Endothelial cell of umbilical vein (primary cell): ENCODE results near the gene SCARF2. TPM values are rescaled to one million over a fixed set of nuclear protein-coding genes. Genes with fewer than 3 reads are reported as not detected.

Experiments
- BruUV-seq: library from RNA; stranded (reverse); fragments of 400-500 nt; replicated peaks from 2 replicates; lab custom pipeline; 2021; lab: Mats Ljungman, UMichigan
- CTCF ChIA-PET: fragments of 300-600, 350-600 bp; sonication (Branson Sonifier 250); formaldehyde crosslinking; loops from one replicate; lab custom pipeline; 2021; ENCODE audit warnings: antibody characterized with exemption, inconsistent platforms; lab: Charles Lee
- POLR2A ChIA-PET: fragments of 300-600, 350-600 bp; sonication (Branson Sonifier 250); formaldehyde crosslinking; loops from one replicate; lab custom pipeline; 2021; ENCODE audit warnings: antibody characterized with exemption, inconsistent platforms; lab: Charles Lee
- DNase-seq: peaks from one replicate; pipeline ENCODE4 v3.0.0-alpha.2; 2011; ENCODE audit warnings: low read depth, low spot score
- FAIRE-seq: peaks from 2 replicates; lab custom pipeline; 2011; peaks lifted over from hg19 to GRCh38; lab: Jason Lieb, UNC
- H2AFZ ChIP-seq: 2 replicates; pipeline ENCODE4 v1.6.0; 2012; ENCODE audit warnings: low read depth, low read length, control low read depth, inconsistent platforms
- H3K27ac ChIP-seq: 2 replicates; pipeline ENCODE4 v1.5.1; 2011; ENCODE audit warnings: low read depth, mild to moderate bottlenecking, control low read depth, low read length, moderate library complexity; ENCODE audit not compliant: insufficient read depth
- H3K27me3 ChIP-seq, 2 experiments: 2 replicates each; pipeline versions ENCODE4 v1.6.0 to v1.6.1; 2011; ENCODE audit warnings: low read length in 2 of 2, mixed read lengths in 1 of 2; ENCODE audit not compliant: control insufficient read depth in 2 of 2, insufficient read depth in 2 of 2
- H3K36me3 ChIP-seq, 2 experiments: 2 replicates in 1 of 2; 3 replicates in 1 of 2; pipeline ENCODE4 v1.5.1; 2011; ENCODE audit warnings: low read length in 2 of 2, mild to moderate bottlenecking in 1 of 2, moderate library complexity in 1 of 2; ENCODE audit not compliant: control insufficient read depth in 2 of 2, insufficient read depth in 2 of 2; ENCODE audit errors: extremely low read depth in 1 of 2
- H3K4me1 ChIP-seq: 3 replicates; pipeline ENCODE4 v1.5.1; 2011; ENCODE audit warnings: mild to moderate bottlenecking, low read length; ENCODE audit not compliant: control insufficient read depth, insufficient read depth; ENCODE audit errors: extremely low read depth
- H3K4me2 ChIP-seq: 2 replicates; pipeline ENCODE4 v1.6.1; 2011; ENCODE audit warnings: low read length, control low read depth, mixed read lengths; ENCODE audit not compliant: insufficient read depth
- H3K4me3 ChIP-seq, 3 experiments: fragments of 200-600 bp in 1 of 3; sonication (generic), shearing (Covaris generic) in 1 of 3; replicated peaks in 1 of 3; 2 replicates each; pipeline ENCODE4 v1.5.1; 2011 to 2016; ENCODE audit warnings: control low read depth in 3 of 3, low read length in 3 of 3, mild to moderate bottlenecking in 2 of 3, inconsistent platforms in 1 of 3, low read depth in 1 of 3, moderate library complexity in 1 of 3; ENCODE audit not compliant: insufficient read depth in 1 of 3
- H3K79me2 ChIP-seq: 2 replicates; pipeline ENCODE4 v1.6.0; 2012; ENCODE audit warnings: low read length, inconsistent platforms; ENCODE audit not compliant: control insufficient read depth, insufficient read depth
- H3K9ac ChIP-seq: replicated peaks from 2 replicates; pipeline ENCODE3; 2011; ENCODE audit warnings: low read length, control low read depth; ENCODE audit not compliant: insufficient read depth; ENCODE audit errors: extremely low read depth
- H3K9me1 ChIP-seq: replicated peaks from 3 replicates; pipeline ENCODE4 v1.6.0; 2011; ENCODE audit warnings: mild to moderate bottlenecking, low read length; ENCODE audit not compliant: control insufficient read depth, insufficient read depth; ENCODE audit errors: extremely low read depth
- H3K9me3 ChIP-seq: replicated peaks from 2 replicates; pipeline ENCODE4 v1.5.1; 2012; ENCODE audit warnings: low read length, inconsistent platforms; ENCODE audit not compliant: control insufficient read depth, insufficient read depth
- H4K20me1 ChIP-seq: replicated peaks from 2 replicates; pipeline ENCODE3; 2011; ENCODE audit warnings: mild to moderate bottlenecking, low read length; ENCODE audit not compliant: control insufficient read depth, insufficient read depth; ENCODE audit errors: extremely low read depth
- CTCF ChIP-seq, 2 donors: IDR thresholded peaks; 1 replicate in 1 of 2; 2 replicates in 1 of 2; pipeline ENCODE4 v1.5.1; 2011; ENCODE audit warnings: low read length in 2 of 2, mild to moderate bottlenecking in 2 of 2, moderate library complexity in 2 of 2, control low read depth in 1 of 2, inconsistent platforms in 1 of 2, low read depth in 1 of 2; ENCODE audit not compliant: insufficient read depth in 1 of 2; ENCODE audit errors: extremely low read depth in 1 of 2
- EZH2 ChIP-seq: IDR thresholded peaks from 2 replicates; pipeline ENCODE4 v1.6.1; 2012; ENCODE audit warnings: borderline replicate concordance, low read depth, mild to moderate bottlenecking, moderate library complexity, low read length, inconsistent platforms; ENCODE audit not compliant: severe bottlenecking
- FOS ChIP-seq: IDR thresholded peaks from 2 replicates; pipeline ENCODE4 v1.6.1; 2011; ENCODE audit warnings: mild to moderate bottlenecking, low read length, moderate library complexity, borderline replicate concordance; ENCODE audit not compliant: insufficient read depth
- GATA2 ChIP-seq: IDR thresholded peaks from 2 replicates; pipeline ENCODE4 v1.7.0; 2011; ENCODE audit warnings: low read depth, mild to moderate bottlenecking, moderate library complexity, mixed read lengths, low read length; ENCODE audit not compliant: insufficient read length, insufficient read depth
- JUN ChIP-seq: IDR thresholded peaks from 2 replicates; pipeline ENCODE4 v1.6.1; 2011; ENCODE audit warnings: borderline replicate concordance, low read depth; ENCODE audit not compliant: insufficient read length, insufficient read depth
- MAX ChIP-seq: IDR thresholded peaks from 2 replicates; pipeline ENCODE4 v1.6.1; 2011; ENCODE audit not compliant: insufficient read depth, insufficient read length
- MYC ChIP-seq: IDR thresholded peaks from one replicate; pipeline ENCODE4 v1.6.1; 2011; ENCODE audit warnings: mild to moderate bottlenecking, low read depth, low read length
- POLR2A ChIP-seq: IDR thresholded peaks from 2 replicates; pipeline ENCODE4 v1.6.1; 2012; ENCODE audit warnings: low read depth, mild to moderate bottlenecking, control low read depth, low read length
- POLR2AphosphoS5 ChIP-seq: IDR thresholded peaks from 2 replicates; pipeline ENCODE4 v1.6.1; 2012; ENCODE audit warnings: low read depth, mild to moderate bottlenecking, control low read depth, low read length, moderate library complexity; ENCODE audit not compliant: insufficient read depth
- dilution Hi-C: fragments of 300-500 bp; cut with MboI; formaldehyde crosslinking; loops from one replicate; pipeline ENCODE4 v1.15.0; 2019; ENCODE audit warnings: low sequenced_read_pairs; ENCODE audit not compliant: extremely low pct_ligation_motif_present
- intact Hi-C: fragments of 100-400 bp; cut with micrococcal nuclease; formaldehyde crosslinking; loops from one replicate; pipeline ENCODE4 v1.10.0; 2022
- polyA plus RNA-seq, 4 experiments: library from polyadenylated mRNA; depleted of rRNA in 3 of 4; stranded (reverse) in 3 of 4; unstranded in 1 of 4; fragments of >200 nt; gene quantifications; 2 replicates each; pipeline versions ENCODE4 v1.2.1 to v1.2.3, GENCODE V29; 2011 to 2012; ENCODE audit warnings: missing spikeins in 1 of 4
- total RNA-seq: library from RNA; stranded (reverse); gene quantifications from 2 replicates; pipeline ENCODE4 v1.2.3, GENCODE V29; 2021

Gene SCARF2
- total and polyA plus RNA-seq, 2 donors (not counting 3 experiments of a cell fraction or from before 2014, with no cell fraction given), result 15.7 to 20.1 TPM

- no peak for DNase-seq
- TF ChIP-seq CTCF (IDR thresholded peaks at IDR 0.05; ENCODE audit: extremely low read depth in 1 of 2, insufficient read depth in 1 of 2, low read depth in 1 of 2, low read length in 2 of 2), result no peak
- TF ChIP-seq FOS, result no peak
- TF ChIP-seq GATA2, result no peak
- no peak for TF ChIP-seq POLR2A
- TF ChIP-seq JUN, result no peak
- no peak for TF ChIP-seq MAX
- TF ChIP-seq MYC, result no peak
- TF ChIP-seq POLR2AphosphoS5, result no peak
- no peak for TF ChIP-seq EZH2
- no TSS peak for BruUV-seq
- H2AFZ ChIP-seq, result no peak overlapping the region
- POLR2A ChIA-PET, result no interaction called here
- no peak overlapping the region for H3K4me2 ChIP-seq
- no peaks in the 10 kb centered on the region for H4K20me1 ChIP-seq
- H3K79me2 ChIP-seq, result no peaks in the 10 kb centered on the region
- no peaks in the 10 kb centered on the region for H3K9me1 ChIP-seq
- H3K4me1 ChIP-seq, result no peaks in the 10 kb centered on the region
- CTCF ChIA-PET, result interaction anchor here (1.1 kb wide), 1 partner anchor 33 kb away, joined by 3 read pairs; no protein-coding TSS in a partner anchor
- H3K9ac ChIP-seq, result no peak overlapping the region
- no peak overlapping the region for H3K27ac ChIP-seq
- no peak for FAIRE-seq
- no peak overlapping the region for H3K4me3 ChIP-seq
- dilution Hi-C loops (no loop called here), intact Hi-C loops (no loop called here)
- no peaks in the 10 kb centered on the region for H3K27me3 ChIP-seq
- no peaks in the 10 kb centered on the region for H3K9me3 ChIP-seq
- H3K36me3 ChIP-seq, result peaks cover 0 to 12% of the 10 kb centered on the region in 2 experiments
Observed at GRCh38 chr22:20423008-20423905, 14.4 kb downstream of the SCARF2 start.
